Mesenchymal stem cell (in vitro differentiated cells and primary cell): Measurements from ENCODE around the gene PLXNB2.
"Not testable (repeated sequence)": the region's sequence is repeated elsewhere in the genome, so short reads cannot be mapped to it uniquely, and the experiment has no call there.

ENCODE experiments used
- DNase-seq: peaks from one replicate; pipeline ENCODE4 v3.0.0-alpha.2; 2013
- H2AFZ ChIP-seq: one replicate; pipeline ENCODE4 v1.6.1; 2013; ENCODE audit warnings: low read depth, mild to moderate bottlenecking, control low read depth, inconsistent platforms, low read length, moderate library complexity
- H2AK5ac ChIP-seq: 2 replicates; pipeline ENCODE4 v1.6.1; 2013; ENCODE audit warnings: low read length, moderate library complexity, mild to moderate bottlenecking, inconsistent platforms; ENCODE audit not compliant: severe bottlenecking
- H2BK120ac ChIP-seq: one replicate; pipeline ENCODE4 v1.6.1; 2013; ENCODE audit warnings: low read depth, mild to moderate bottlenecking, inconsistent platforms, low read length, moderate library complexity
- H2BK12ac ChIP-seq, 2 experiments: one replicate each; pipeline ENCODE4 v1.6.1; 2013; ENCODE audit warnings: inconsistent platforms in 2 of 2, low read length in 2 of 2, mild to moderate bottlenecking in 2 of 2, moderate library complexity in 2 of 2, control low read depth in 1 of 2
- H2BK15ac ChIP-seq: one replicate; pipeline ENCODE4 v1.6.1; 2013; ENCODE audit warnings: mild to moderate bottlenecking, low read depth, inconsistent platforms; ENCODE audit not compliant: poor library complexity, severe bottlenecking
- H2BK5ac ChIP-seq: 2 replicates; pipeline ENCODE4 v1.6.1; 2013; ENCODE audit warnings: low read depth, mild to moderate bottlenecking, low read length, control low read depth, inconsistent platforms; ENCODE audit not compliant: poor library complexity, severe bottlenecking
- H3K14ac ChIP-seq, 2 experiments: one replicate each; pipeline ENCODE4 v1.6.1; 2013; ENCODE audit warnings: inconsistent platforms in 2 of 2, low read length in 2 of 2, control low read depth in 1 of 2, mild to moderate bottlenecking in 1 of 2, moderate library complexity in 1 of 2
- H3K18ac ChIP-seq, 2 experiments: one replicate each; pipeline ENCODE4 v1.6.1; 2013; ENCODE audit warnings: inconsistent platforms in 2 of 2, low read length in 2 of 2, control low read depth in 1 of 2, low read depth in 1 of 2, mild to moderate bottlenecking in 1 of 2
- H3K23ac ChIP-seq, 2 experiments: one replicate each; pipeline ENCODE4 v1.6.1; 2013; ENCODE audit warnings: inconsistent platforms in 2 of 2, low read length in 2 of 2, mild to moderate bottlenecking in 2 of 2, moderate library complexity in 2 of 2, control low read depth in 1 of 2
- H3K27ac ChIP-seq: 2 replicates; pipeline ENCODE4 v1.5.1; 2013; ENCODE audit warnings: mild to moderate bottlenecking, moderate library complexity, low read length, control low read depth, inconsistent platforms; ENCODE audit not compliant: poor library complexity, severe bottlenecking
- H3K27me3 ChIP-seq, 2 experiments: 2 replicates each; pipeline versions ENCODE4 v1.6.1 to v1.7.0; 2013; ENCODE audit warnings: low read length in 2 of 2, mild to moderate bottlenecking in 2 of 2, moderate library complexity in 2 of 2, control low read depth in 1 of 2, inconsistent platforms in 1 of 2; ENCODE audit not compliant: control insufficient read depth in 1 of 2, insufficient read depth in 1 of 2
- H3K36me3 ChIP-seq, 2 experiments: 2 replicates each; pipeline versions ENCODE4 v1.6.1 to v1.7.0; 2013; ENCODE audit warnings: low read length in 2 of 2, control low read depth in 1 of 2, inconsistent platforms in 1 of 2, low read depth in 1 of 2, mild to moderate bottlenecking in 1 of 2; ENCODE audit not compliant: insufficient read depth in 2 of 2, control insufficient read depth in 1 of 2
- H3K4ac ChIP-seq, 2 experiments: one replicate each; pipeline ENCODE4 v1.6.1; 2013; ENCODE audit warnings: inconsistent platforms in 2 of 2, low read length in 2 of 2, mild to moderate bottlenecking in 2 of 2, moderate library complexity in 2 of 2, control low read depth in 1 of 2, low read depth in 1 of 2
- H3K4me1 ChIP-seq: 2 replicates; pipeline ENCODE4 v1.6.1; 2013; ENCODE audit warnings: low read depth, low read length, control low read depth; ENCODE audit not compliant: control insufficient read depth, insufficient read depth
- H3K4me2 ChIP-seq: 2 replicates; pipeline ENCODE4 v1.6.1; 2013; ENCODE audit warnings: low read length, mild to moderate bottlenecking, inconsistent platforms; ENCODE audit not compliant: poor library complexity, severe bottlenecking
- H3K4me3 ChIP-seq, 2 experiments: 2 replicates each; pipeline versions ENCODE4 v1.5.1 to v1.7.0; 2013; ENCODE audit warnings: low read length in 2 of 2, mild to moderate bottlenecking in 2 of 2, control low read depth in 1 of 2, low read depth in 1 of 2; ENCODE audit not compliant: insufficient read depth in 1 of 2
- H3K79me1 ChIP-seq: replicated peaks from 2 replicates; pipeline ENCODE4 v1.6.1; 2013; ENCODE audit warnings: mild to moderate bottlenecking, control low read depth, low read length, inconsistent platforms; ENCODE audit not compliant: poor library complexity, severe bottlenecking
- H3K9ac ChIP-seq: 2 replicates; pipeline ENCODE4 v1.7.0; 2013; ENCODE audit warnings: mild to moderate bottlenecking, low read length, moderate library complexity
- H3K9me3 ChIP-seq: 2 replicates; pipeline ENCODE4 v1.7.0; 2013; ENCODE audit warnings: mild to moderate bottlenecking, low read length; ENCODE audit not compliant: control insufficient read depth
- H4K8ac ChIP-seq: one replicate; pipeline ENCODE4 v1.6.1; 2013; ENCODE audit warnings: inconsistent platforms, mild to moderate bottlenecking, low read length, moderate library complexity
- H4K91ac ChIP-seq: one replicate; pipeline ENCODE4 v1.6.1; 2013; ENCODE audit warnings: mild to moderate bottlenecking, low read length, inconsistent platforms
- WGBS: methylation state at CpG from one replicate; pipeline ENCODE4 v1.1.7; 2013; ENCODE audit warnings: mixed read lengths; 5-methylcytosine and 5-hydroxymethylcytosine counted together

The PLXNB2 gene

GRCh38 chr22:50338860-50339462 is 31.5 kb upstream of the PLXNB2 start:
- H2AFZ ChIP-seq = no peak overlapping the region
- no peak for DNase-seq
- no peak overlapping the region for H2BK5ac ChIP-seq
- H3K23ac ChIP-seq = peak overlapping the region in 1 of 2 experiments; percentile 29
- H3K4me2 ChIP-seq = no peak overlapping the region
- peak overlapping the region in 1 of 2 experiments; percentile 62 for H3K14ac ChIP-seq
- peak overlapping the region in 1 of 2 experiments; percentile 15 for H3K18ac ChIP-seq
- no peaks in the 10 kb centered on the region for H3K79me1 ChIP-seq
- H3K4me3 ChIP-seq = peak overlapping the region in 1 of 2 experiments; percentile 11
- peak overlapping the region; percentile 84 for H4K91ac ChIP-seq
- H2BK12ac ChIP-seq = peak overlapping the region; percentile 1 to 28
- H2BK120ac ChIP-seq = no peak overlapping the region
- peaks cover 12% of the 10 kb centered on the region for H3K4me1 ChIP-seq
- no peak overlapping the region for H3K4ac ChIP-seq
- no peak overlapping the region for H3K9ac ChIP-seq
- H3K27me3 ChIP-seq = no peaks in the 10 kb centered on the region
- no peak overlapping the region for H3K27ac ChIP-seq
- peak overlapping the region; percentile 16 for H4K8ac ChIP-seq
- H3K36me3 ChIP-seq = peaks cover 0 to 4% of the 10 kb centered on the region in 2 experiments
- no peak overlapping the region for H2AK5ac ChIP-seq
- WGBS = 97% methylated on average over 4 of the region's 4 CpGs
- no peaks in the 10 kb centered on the region for H3K9me3 ChIP-seq
- no peak overlapping the region for H2BK15ac ChIP-seq

- H3K27me3 ChIP-seq = no peaks in the 10 kb centered on the region
- H2BK120ac ChIP-seq = no peak overlapping the region
- no peak overlapping the region for H3K4me3 ChIP-seq
- H3K79me1 ChIP-seq = no peaks in the 10 kb centered on the region
- H3K4me2 ChIP-seq = no peak overlapping the region
- no peak overlapping the region for H3K9ac ChIP-seq
- peak overlapping the region; percentile 84 for H4K91ac ChIP-seq
- H2BK5ac ChIP-seq = no peak overlapping the region
- no peaks in the 10 kb centered on the region for H3K9me3 ChIP-seq
- H3K4ac ChIP-seq = no peak overlapping the region
- no peak overlapping the region for H2AFZ ChIP-seq
- no peak overlapping the region for H2BK12ac ChIP-seq
- H3K23ac ChIP-seq = no peak overlapping the region
- H3K18ac ChIP-seq = no peak overlapping the region
- H3K36me3 ChIP-seq = peaks cover 0 to 4% of the 10 kb centered on the region in 2 experiments
- no peak overlapping the region for H2BK15ac ChIP-seq
- peak overlapping the region; percentile 66 for H4K8ac ChIP-seq
- WGBS = 98% methylated on average over 5 of the region's 5 CpGs
- peaks cover 12% of the 10 kb centered on the region for H3K4me1 ChIP-seq
- no peak overlapping the region for H2AK5ac ChIP-seq
- DNase-seq = no peak
- peak overlapping the region in 1 of 2 experiments; percentile 62 for H3K14ac ChIP-seq
- H3K27ac ChIP-seq = no peak overlapping the region
Measured at GRCh38 chr22:50338042-50338573, 30.7 kb upstream of the PLXNB2 start.

GRCh38 chr22:50337262-50338041 is 30.0 kb upstream of the PLXNB2 start:
- Histone ChIP-seq H4K91ac (peak overlapping the region; percentile 70), H2BK5ac (no peak overlapping the region), H3K14ac (peak overlapping the region in 1 of 2 experiments; percentile 62), H3K4me3 (no peak overlapping the region), H3K9ac (no peak overlapping the region), H2AFZ (no peak overlapping the region), H3K18ac (peak overlapping the region in 1 of 2 experiments; percentile 34), H2BK12ac (peak overlapping the region in 1 of 2 experiments; percentile 16), H4K8ac (peak overlapping the region; percentile 66), H2AK5ac (no peak overlapping the region), H3K27me3 (no peaks in the 10 kb centered on the region), H3K23ac (no peak overlapping the region), H3K4ac (no peak overlapping the region), H3K4me2 (no peak overlapping the region), H3K79me1 (no peaks in the 10 kb centered on the region), H3K9me3 (no peaks in the 10 kb centered on the region), H3K36me3 (peaks cover 0 to 4% of the 10 kb centered on the region in 2 experiments), H3K27ac (no peak overlapping the region), H3K4me1 (peaks cover 12% of the 10 kb centered on the region), H2BK120ac (no peak overlapping the region), H2BK15ac (no peak overlapping the region)
- DNase-seq = no peak
- WGBS = 98% methylated on average over 13 of the region's 13 CpGs

GRCh38 chr22:50334433-50334832 is 27.0 kb upstream of the PLXNB2 start:
- not testable (repeated sequence) for H2BK5ac ChIP-seq, H3K79me1 ChIP-seq, H3K4me1 ChIP-seq, H2AK5ac ChIP-seq, H2BK12ac ChIP-seq, H3K4me2 ChIP-seq, H4K91ac ChIP-seq, H3K9me3 ChIP-seq, H2BK120ac ChIP-seq, H2BK15ac ChIP-seq, H3K36me3 ChIP-seq, H3K4ac ChIP-seq, H3K27ac ChIP-seq, H3K27me3 ChIP-seq, H3K18ac ChIP-seq, H3K9ac ChIP-seq, DNase-seq, H3K23ac ChIP-seq, H3K14ac ChIP-seq, H4K8ac ChIP-seq, H2AFZ ChIP-seq, H3K4me3 ChIP-seq
- 92% methylated on average over 5 of the region's 5 CpGs for WGBS
